ENCODE measurements around the gene TNFAIP8. TPM values are rescaled to one million over a fixed set of nuclear protein-coding genes. Genes with fewer than 3 reads are reported as not detected.

The TNFAIP8 gene
- total and polyA plus RNA-seq, 9 donors: 1.4 to 14.6 (median 5.0) TPM

- no peak for DNase-seq
- WGBS, 3 donors: 93 to 95% (median 95%) methylated on average over 10 of the region's 10 CpGs
- Histone ChIP-seq H3K9me3 (no peaks in the 10 kb centered on the region), H3K27ac (no peak overlapping the region), H3K36me3 (no peaks in the 10 kb centered on the region), H3K4me1 (ENCODE audit: insufficient read depth) (peaks cover 2% of the 10 kb centered on the region), H3K4me3 (no peak overlapping the region), H3K27me3 (no peaks in the 10 kb centered on the region)
- intact Hi-C loops (cut with DNase I): no loop called here
- TF ChIP-seq CTCF (IDR thresholded peaks at IDR 0.05) (no peak), EP300 (IDR thresholded peaks at IDR 0.05) (no peak), POLR2A (IDR thresholded peaks at IDR 0.05) (no peak)
Observed at GRCh38 chr5:119354537-119355243, 1.1 kb upstream of the TNFAIP8 start.

- H3K27me3 ChIP-seq: no peaks in the 10 kb centered on the region
- no peaks in the 10 kb centered on the region for H3K36me3 ChIP-seq
- peak overlapping the region; percentile 66 for H3K4me3 ChIP-seq
- H3K9me3 ChIP-seq: no peaks in the 10 kb centered on the region
- peaks cover 2% of the 10 kb centered on the region for H3K4me1 ChIP-seq (ENCODE audit: insufficient read depth)
- intact Hi-C loops (cut with DNase I): no loop called here
- no peak for DNase-seq
- 76 to 84% (median 80%) methylated on average over 12 of the region's 12 CpGs for WGBS, 3 donors
- no peak overlapping the region for H3K27ac ChIP-seq
- no peak for TF ChIP-seq EP300 (IDR thresholded peaks at IDR 0.05)
- TF ChIP-seq POLR2A (IDR thresholded peaks at IDR 0.05): no peak
- TF ChIP-seq CTCF (IDR thresholded peaks at IDR 0.05): no peak
Observed at GRCh38 chr5:119355244-119355638, 578 bp upstream of the TNFAIP8 start.

- no peak overlapping the region for H3K27ac ChIP-seq
- H3K4me3 ChIP-seq: peak overlapping the region; percentile 66
- TF ChIP-seq EP300 (IDR thresholded peaks at IDR 0.05): no peak
- TF ChIP-seq CTCF (IDR thresholded peaks at IDR 0.05): no peak
- no peak for TF ChIP-seq POLR2A (IDR thresholded peaks at IDR 0.05)
- H3K27me3 ChIP-seq: no peaks in the 10 kb centered on the region
- peaks cover 2% of the 10 kb centered on the region for H3K4me1 ChIP-seq (ENCODE audit: insufficient read depth)
- no peaks in the 10 kb centered on the region for H3K9me3 ChIP-seq
- WGBS, 3 donors: 7 to 12% (median 7%) methylated on average over 4 of the region's 4 CpGs
- DNase-seq: no peak
- intact Hi-C loops (cut with DNase I): no loop called here
- H3K36me3 ChIP-seq: no peaks in the 10 kb centered on the region
Observed at GRCh38 chr5:119356612-119357188, 881 bp downstream of the TNFAIP8 start.

DNA sequence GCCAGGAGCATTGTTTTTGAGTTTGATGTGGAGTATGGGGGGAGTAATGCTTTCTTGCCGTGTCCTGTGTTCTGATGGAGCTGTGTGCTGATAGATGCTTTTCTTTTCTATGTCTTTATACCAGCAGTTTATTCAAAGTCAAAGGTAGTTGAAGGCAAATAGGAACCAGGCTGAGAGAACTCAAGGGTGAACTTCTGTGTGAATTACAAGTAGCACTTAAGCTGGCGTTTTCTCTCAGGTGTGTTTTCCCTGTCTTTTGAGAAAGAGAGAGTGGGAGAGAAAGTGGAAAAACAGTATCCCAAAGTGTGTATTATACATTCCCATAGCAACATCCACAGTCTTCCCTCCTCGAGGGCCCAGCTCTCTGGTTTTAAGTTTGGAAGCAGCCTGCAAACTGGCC lies 1.5 kb downstream of the TNFAIP8 start:
- intact Hi-C loops (cut with DNase I): no loop called here

More for the DNA sequence above, 1.5 kb downstream of the TNFAIP8 start:
- Histone ChIP-seq H3K36me3 (no peaks in the 10 kb centered on the region), H3K4me1 (ENCODE audit: insufficient read depth) (peaks cover 2% of the 10 kb centered on the region), H3K27ac (no peak overlapping the region), H3K27me3 (no peaks in the 10 kb centered on the region), H3K9me3 (no peaks in the 10 kb centered on the region), H3K4me3 (no peak overlapping the region)
- 55 to 65% (median 62%) methylated on average over 3 of the region's 3 CpGs for WGBS, 3 donors
- TF ChIP-seq EP300 (IDR thresholded peaks at IDR 0.05) (no peak), CTCF (IDR thresholded peaks at IDR 0.05) (no peak), POLR2A (IDR thresholded peaks at IDR 0.05) (no peak)
- no peak for DNase-seq

Measured in ovary (tissue), 9 donors.